HCT116 (cell line): ENCODE data around the gene HDAC10.

Experiments used
- CEBPB ChIP-seq: IDR thresholded peaks from 2 replicates; pipeline ENCODE4 v1.6.1; 2012; ENCODE audit warnings: low read depth
- CTCF ChIP-seq, 3 experiments: fragments of 200-600 bp in 1 of 3; sonication (generic) in 1 of 3; IDR thresholded peaks in 2 of 3; conservative IDR thresholded peaks in 1 of 3; 2 replicates each; pipeline ENCODE4 v1.5.1; 2012 to 2017; ENCODE audit warnings: low read depth in 2 of 3, low read length in 2 of 3, antibody characterized with exemption in 1 of 3, borderline replicate concordance in 1 of 3, control low read depth in 1 of 3, mild to moderate bottlenecking in 1 of 3, mixed read lengths in 1 of 3, mixed run types in 1 of 3, moderate library complexity in 1 of 3; ENCODE audit not compliant: insufficient read depth in 1 of 3
- MAX ChIP-seq: IDR thresholded peaks from 2 replicates; pipeline ENCODE4 v1.6.1; 2012
- POLR2A ChIP-seq: IDR thresholded peaks from 2 replicates; pipeline ENCODE4 v1.7.0; 2011; ENCODE audit warnings: borderline replicate concordance; ENCODE audit not compliant: insufficient read depth, insufficient read length; ENCODE audit errors: extremely low read depth
- POLR2AphosphoS5 ChIP-seq: IDR thresholded peaks from 2 replicates; pipeline ENCODE4 v1.6.1; 2011; ENCODE audit warnings: mild to moderate bottlenecking, low read depth, low read length, moderate library complexity
- REST ChIP-seq: IDR thresholded peaks from 2 replicates; pipeline ENCODE4 v1.6.1; 2012; ENCODE audit warnings: low read depth
- SIN3A ChIP-seq: IDR thresholded peaks from 2 replicates; pipeline ENCODE4 v1.6.1; 2012; ENCODE audit warnings: low read depth
- SP1 ChIP-seq: IDR thresholded peaks from 2 replicates; pipeline ENCODE4 v1.6.1; 2012; ENCODE audit warnings: low read depth

GRCh38 chr22:50285568-50286229, 34.6 kb upstream of the HDAC10 start:
- TF ChIP-seq CTCF (IDR thresholded peaks at IDR 0.05 in 2 of 3, conservative IDR thresholded peaks at IDR 0.05 in 1 of 3; ENCODE audit: borderline replicate concordance in 1 of 3, insufficient read depth in 1 of 3, low read depth in 2 of 3, low read length in 2 of 3) (no peak), MAX (no peak), POLR2AphosphoS5 (no peak), CEBPB (no peak), SP1 (no peak), SIN3A (no peak), POLR2A (no peak), REST (no peak)
